Spleen (tissue), 7 donors: Measurements from ENCODE around the gene CDY2A.
"Not testable (repeated sequence)": the region's sequence is repeated elsewhere in the genome, so short reads cannot be mapped to it uniquely, and the experiment has no call there.

Source experiments
- CTCF ChIP-seq, 11 experiments: fragments of 200-600 bp in 7 of 11; fragments of 450-650 bp in 4 of 11; sonication (generic) in 4 of 11; IDR thresholded peaks in 8 of 11; conservative IDR thresholded peaks in 3 of 11; 1 replicate in 7 of 11; 2 replicates in 4 of 11; pipeline versions ENCODE4 v1.4.0 to v1.8.0; 2016 to 2021; ENCODE audit warnings: antibody characterized with exemption in 11 of 11, inconsistent platforms in 4 of 11, mild to moderate bottlenecking in 1 of 11
- POLR2A ChIP-seq, 3 donors: fragments of 450-650 bp; IDR thresholded peaks; one replicate each; pipeline ENCODE4 v1.5.1; 2017; ENCODE audit warnings: antibody characterized with exemption in 3 of 3, mild to moderate bottlenecking in 1 of 3
- donor health status: DM: no; HTN: no; CAD: no; lungs with moderate emphysema.
- donor health status: DM: no; HTN: no; CAD: no.
- donor health status: DM: no; HTN: no; CAD: no.

DNA sequence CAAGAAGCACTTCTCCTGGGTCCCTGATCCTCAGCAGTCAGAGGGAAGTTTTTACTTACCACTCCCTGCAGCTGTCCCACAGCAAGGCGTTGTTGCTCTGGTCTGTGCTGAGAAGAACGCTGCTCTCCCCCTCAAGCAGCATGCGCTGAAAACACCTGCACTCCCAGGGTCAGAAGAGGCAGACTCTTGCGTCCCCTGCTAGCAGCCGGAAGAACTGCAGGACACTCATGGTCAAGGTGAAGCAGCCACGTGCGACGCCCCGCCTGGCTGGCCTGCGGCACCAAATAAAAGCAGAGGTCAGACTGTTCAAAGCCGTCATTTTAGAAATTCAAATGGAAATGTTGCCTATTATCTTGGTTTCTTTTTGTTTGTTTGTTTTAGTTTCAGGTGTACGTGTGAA is 47.9 kb downstream of the CDY2A start:
- TF ChIP-seq POLR2A (IDR thresholded peaks at IDR 0.05); CTCF (IDR thresholded peaks at IDR 0.05 in 8 of 11, conservative IDR thresholded peaks at IDR 0.05 in 3 of 11): not testable (repeated sequence)
